ENCODE data around the gene ZFHX3.

Gene ZFHX3

GRCh38 chr16:72835086-72835485, 212.8 kb downstream of the ZFHX3 start:
- no peak for TF ChIP-seq CTCF (IDR thresholded peaks at IDR 0.05; ENCODE audit: low read depth, low read length)

GRCh38 chr16:72834499-72834898, 213.4 kb downstream of the ZFHX3 start:
- DNase-seq (ENCODE audit: low read depth in 2 of 2): no peak
- H3K4me3 ChIP-seq (replicated peaks in 1 of 2; ENCODE audit: low read depth in 2 of 2, low read length in 2 of 2): no peak overlapping the region
- TF ChIP-seq CTCF (IDR thresholded peaks at IDR 0.05; ENCODE audit: low read depth, low read length): no peak

More at GRCh38 chr16:72835086-72835485, 212.8 kb downstream of the ZFHX3 start:
- DNase-seq (ENCODE audit: low read depth in 2 of 2): no peak
- H3K4me3 ChIP-seq (replicated peaks in 1 of 2; ENCODE audit: low read depth in 2 of 2, low read length in 2 of 2): no peak overlapping the region

DNA sequence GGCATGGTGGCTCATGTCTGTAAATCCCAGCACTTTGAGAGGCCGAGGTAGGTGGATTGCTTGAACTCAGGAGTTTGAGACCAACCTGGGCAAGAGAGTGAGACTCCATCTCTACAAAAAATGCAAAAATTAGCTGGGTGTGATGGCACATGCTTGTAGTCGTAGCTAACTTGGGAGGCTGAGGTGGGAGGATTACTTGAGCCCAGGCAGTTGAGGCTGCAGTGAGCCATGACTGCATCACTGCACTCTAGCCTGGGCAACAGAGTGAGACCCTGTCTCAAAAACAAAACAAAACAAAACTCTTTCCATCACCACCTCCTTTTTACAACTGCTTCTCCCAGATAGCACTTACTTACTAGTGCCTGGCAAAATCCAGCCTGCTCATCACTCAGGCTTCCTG, 214.0 kb downstream of the ZFHX3 start:
- TF ChIP-seq CTCF (IDR thresholded peaks at IDR 0.05; ENCODE audit: low read depth, low read length): no peak

GRCh38 chr16:72833482-72833881, 214.4 kb downstream of the ZFHX3 start:
- TF ChIP-seq CTCF (IDR thresholded peaks at IDR 0.05; ENCODE audit: low read depth, low read length): no peak
- no peak for DNase-seq (ENCODE audit: low read depth in 2 of 2)
- no peak overlapping the region for H3K4me3 ChIP-seq (replicated peaks in 1 of 2; ENCODE audit: low read depth in 2 of 2, low read length in 2 of 2)

More for the DNA sequence above, 214.0 kb downstream of the ZFHX3 start:
- no peak overlapping the region for H3K4me3 ChIP-seq (replicated peaks in 1 of 2; ENCODE audit: low read depth in 2 of 2, low read length in 2 of 2)
- DNase-seq (ENCODE audit: low read depth in 2 of 2): no peak

DNA sequence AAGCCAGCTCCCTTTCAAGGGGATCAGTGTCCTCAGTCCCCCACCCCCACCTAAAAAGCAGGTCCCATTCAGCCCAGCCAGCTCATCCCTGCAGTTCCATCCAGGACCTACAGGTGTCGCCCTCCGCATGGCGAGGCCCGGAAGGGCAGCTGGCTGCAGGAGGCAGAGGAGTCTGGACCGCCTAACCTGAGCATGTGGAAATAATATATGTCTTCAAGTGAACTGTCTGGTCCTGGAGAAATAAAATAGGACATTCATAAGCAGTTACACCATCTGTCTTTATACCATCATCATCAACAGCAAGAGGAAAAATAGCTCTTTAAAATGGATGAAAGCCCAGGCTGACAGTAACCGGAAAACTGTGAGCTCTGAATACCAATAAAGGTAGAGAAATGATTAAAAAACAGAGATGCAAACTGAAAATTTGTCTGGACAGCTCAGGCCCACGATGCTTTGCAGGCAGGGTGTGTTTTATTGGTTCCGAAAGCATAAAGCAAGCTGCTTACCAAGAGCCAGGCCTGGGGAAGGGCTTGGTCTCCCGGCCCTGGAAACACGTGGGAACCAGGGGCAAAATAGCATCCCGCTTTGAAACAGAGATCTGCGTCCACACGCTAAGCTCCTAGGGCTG, 215.2 kb downstream of the ZFHX3 start:
- peak; percentile 81 to 82 for DNase-seq (ENCODE audit: low read depth in 2 of 2)
- peak; percentile 100 for TF ChIP-seq CTCF (IDR thresholded peaks at IDR 0.05; ENCODE audit: low read depth, low read length)
- H3K4me3 ChIP-seq (replicated peaks in 1 of 2; ENCODE audit: low read depth in 2 of 2, low read length in 2 of 2): no peak overlapping the region

- DNase-seq (ENCODE audit: low read depth in 2 of 2): peak in 1 of 2 donors; percentile 33
- TF ChIP-seq CTCF (IDR thresholded peaks at IDR 0.05; ENCODE audit: low read depth, low read length): no peak
- no peak overlapping the region for H3K4me3 ChIP-seq (replicated peaks in 1 of 2; ENCODE audit: low read depth in 2 of 2, low read length in 2 of 2)
These were observed 217.8 kb downstream of the ZFHX3 start for GRCh38 chr16:72829846-72830775.
